PC-9 (cell line): Measurements from ENCODE around the gene MAN2A2. TPM values are rescaled to one million over a fixed set of nuclear protein-coding genes. Genes with fewer than 3 reads are reported as not detected.

Source experiments
- BruUV-seq: library from RNA; stranded (reverse); fragments of 400-500 nt; replicated peaks from 2 replicates; lab custom pipeline; 2021; lab: Mats Ljungman, UMichigan
- CTCF ChIA-PET: fragments of 300-600 bp; sonication (Branson Sonifier 250); formaldehyde crosslinking; loops from one replicate; lab custom pipeline; 2022; ENCODE audit warnings: antibody characterized with exemption; lab: Charles Lee
- POLR2A ChIA-PET: fragments of 300-600 bp; sonication (Branson Sonifier 250); formaldehyde crosslinking; loops from one replicate; lab custom pipeline; 2022; ENCODE audit warnings: antibody characterized with exemption; ENCODE audit not compliant: unreplicated experiment; lab: Charles Lee
- DNase-seq, 2 experiments: peaks; one replicate each; pipeline versions ENCODE4 v3.0.0 to v3.0.0-alpha.2; 2015 to 2022; ENCODE audit warnings: mixed read lengths in 1 of 2
- H2AFZ ChIP-seq: fragments of 200-600 bp; sonication (generic); 2 replicates; pipeline ENCODE4 v1.8.1; 2017; ENCODE audit warnings: antibody characterized with exemption
- H3F3A ChIP-seq: fragments of 200-600 bp; sonication (generic); 2 replicates; pipeline ENCODE4 v1.8.1; 2017; ENCODE audit warnings: antibody characterized with exemption, mild to moderate bottlenecking, low read depth; ENCODE audit not compliant: insufficient read depth
- H3K27ac ChIP-seq: fragments of 200-600 bp; sonication (generic); 2 replicates; pipeline ENCODE4 v1.6.1; 2016; ENCODE audit warnings: mixed run types
- H3K27me3 ChIP-seq: fragments of 200-600 bp; sonication (generic); 2 replicates; pipeline ENCODE4 v1.6.1; 2016; ENCODE audit warnings: low read depth, mixed run types; ENCODE audit not compliant: insufficient read depth
- H3K36me3 ChIP-seq: fragments of 200-600 bp; sonication (generic); 2 replicates; pipeline ENCODE4 v1.6.1; 2016; ENCODE audit warnings: low read depth, mixed run types
- H3K4me1 ChIP-seq: fragments of 200-600 bp; sonication (generic); replicated peaks from 2 replicates; pipeline ENCODE4 v1.6.1; 2016; ENCODE audit warnings: mixed run types; ENCODE audit not compliant: insufficient read depth
- H3K4me2 ChIP-seq: fragments of 200-600 bp; sonication (generic); 2 replicates; pipeline ENCODE4 v1.6.1; 2017; ENCODE audit warnings: mixed run types
- H3K4me3 ChIP-seq: fragments of 200-600 bp; sonication (generic); 2 replicates; pipeline ENCODE4 v1.6.1; 2016; ENCODE audit warnings: mixed run types
- H3K79me2 ChIP-seq: fragments of 200-600 bp; sonication (generic); 2 replicates; pipeline ENCODE4 v1.6.1; 2017; ENCODE audit warnings: low read depth, mixed run types
- H3K9me2 ChIP-seq: fragments of 200-600 bp; sonication (generic); 2 replicates; pipeline ENCODE4 v1.8.1; 2017; ENCODE audit warnings: mild to moderate bottlenecking; ENCODE audit not compliant: insufficient read depth
- H3K9me3 ChIP-seq: fragments of 200-600 bp; sonication (generic); 2 replicates; pipeline ENCODE4 v1.8.1; 2016; ENCODE audit warnings: low read depth; ENCODE audit not compliant: insufficient read depth
- H4K20me1 ChIP-seq: fragments of 200-600 bp; sonication (generic); 2 replicates; pipeline ENCODE4 v1.8.1; 2017; ENCODE audit not compliant: insufficient read depth
- EZH2 ChIP-seq: fragments of 200-600 bp; sonication (generic); IDR thresholded peaks from 2 replicates; pipeline ENCODE4 v1.8.0; 2017; ENCODE audit warnings: antibody characterized with exemption, low read depth
- intact Hi-C: fragments of 100-400 bp; cut with micrococcal nuclease; formaldehyde crosslinking; loops from one replicate; pipeline ENCODE4 v1.10.0; 2022; ENCODE audit not compliant: unreplicated experiment
- total RNA-seq: library from RNA; stranded (reverse); gene quantifications from 2 replicates; pipeline ENCODE4 v1.2.3, GENCODE V29; 2021
- TF ChIP-seq, protein P1 (sequence below): fragments of 200-600 bp; sonication (generic); conservative IDR thresholded peaks from 2 replicates; pipeline ENCODE4 v1.6.1; 2017; ENCODE audit warnings: mixed run types, antibody characterized with exemption, mild to moderate bottlenecking, moderate library complexity

Gene MAN2A2
- total RNA-seq, 1 experiment from 2014 or later, result 27.1 TPM

GRCh38 chr15:90968434-90968833 lies 65.3 kb downstream of the MAN2A2 start:
- no peaks in the 10 kb centered on the region for H3K9me2 ChIP-seq
- peaks cover 42% of the 10 kb centered on the region; the same call in 1 of the 2 replicates for H3F3A ChIP-seq
- POLR2A ChIA-PET, result interaction anchor here (0.6 kb wide), 1 partner anchor 25 kb away, joined by 15 read pairs; no protein-coding TSS in a partner anchor
- no peaks in the 10 kb centered on the region for H3K27me3 ChIP-seq
- H3K4me2 ChIP-seq, result no peak overlapping the region
- 0 out of 2 replicates have a peak, but pooled peaks cover 3% of the 10 kb centered on the region for H4K20me1 ChIP-seq
- DNase-seq, result no peak
- no peak overlapping the region for H2AFZ ChIP-seq
- CTCF ChIA-PET, result interaction anchor here (0.8 kb wide), 1 partner anchor 12 kb away, joined by 10 read pairs; no protein-coding TSS in a partner anchor
- H3K4me3 ChIP-seq, result no peak overlapping the region
- H3K4me1 ChIP-seq, result no peaks in the 10 kb centered on the region
- no peaks in the 10 kb centered on the region for H3K9me3 ChIP-seq
- no TSS peak for BruUV-seq
- peaks cover 22% of the 10 kb centered on the region for H3K36me3 ChIP-seq
- intact Hi-C loops, result no loop called here
- TF ChIP-seq, protein P1, sequence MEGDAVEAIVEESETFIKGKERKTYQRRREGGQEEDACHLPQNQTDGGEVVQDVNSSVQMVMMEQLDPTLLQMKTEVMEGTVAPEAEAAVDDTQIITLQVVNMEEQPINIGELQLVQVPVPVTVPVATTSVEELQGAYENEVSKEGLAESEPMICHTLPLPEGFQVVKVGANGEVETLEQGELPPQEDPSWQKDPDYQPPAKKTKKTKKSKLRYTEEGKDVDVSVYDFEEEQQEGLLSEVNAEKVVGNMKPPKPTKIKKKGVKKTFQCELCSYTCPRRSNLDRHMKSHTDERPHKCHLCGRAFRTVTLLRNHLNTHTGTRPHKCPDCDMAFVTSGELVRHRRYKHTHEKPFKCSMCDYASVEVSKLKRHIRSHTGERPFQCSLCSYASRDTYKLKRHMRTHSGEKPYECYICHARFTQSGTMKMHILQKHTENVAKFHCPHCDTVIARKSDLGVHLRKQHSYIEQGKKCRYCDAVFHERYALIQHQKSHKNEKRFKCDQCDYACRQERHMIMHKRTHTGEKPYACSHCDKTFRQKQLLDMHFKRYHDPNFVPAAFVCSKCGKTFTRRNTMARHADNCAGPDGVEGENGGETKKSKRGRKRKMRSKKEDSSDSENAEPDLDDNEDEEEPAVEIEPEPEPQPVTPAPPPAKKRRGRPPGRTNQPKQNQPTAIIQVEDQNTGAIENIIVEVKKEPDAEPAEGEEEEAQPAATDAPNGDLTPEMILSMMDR, result no peak
- TF ChIP-seq EZH2, result no peak
- H3K27ac ChIP-seq, result no peak overlapping the region; the same call in 1 of the 2 replicates
- no peaks in the 10 kb centered on the region for H3K79me2 ChIP-seq

DNA sequence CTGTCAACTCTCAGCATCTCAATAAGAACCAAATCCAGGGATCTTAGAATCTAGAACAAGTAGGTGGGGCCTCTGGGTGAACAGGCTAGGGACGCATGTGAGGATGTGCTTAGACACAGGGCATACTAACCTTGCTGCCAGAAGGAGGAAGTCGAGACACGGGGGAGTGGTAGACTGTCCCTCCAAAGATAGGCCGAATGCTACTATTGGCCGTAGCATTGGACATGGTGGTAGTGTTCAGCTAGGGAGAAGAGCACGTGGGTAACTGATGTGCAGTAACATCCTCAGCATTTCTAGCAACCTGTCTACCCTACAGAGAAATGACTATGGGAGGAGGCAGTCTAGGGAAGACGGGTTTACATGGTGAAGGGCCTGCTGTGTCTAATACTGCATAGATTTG lies 67.2 kb downstream of the MAN2A2 start:
- intact Hi-C loops, result no loop called here

GRCh38 chr15:90972133-90972532 lies 69.0 kb downstream of the MAN2A2 start:
- 0 out of 2 replicates have a peak, but pooled peaks cover 3% of the 10 kb centered on the region for H4K20me1 ChIP-seq
- POLR2A ChIA-PET, result no interaction called here
- intact Hi-C loops, result no loop called here

More for the DNA sequence above, 67.2 kb downstream of the MAN2A2 start:
- no peak overlapping the region for H3K4me3 ChIP-seq
- peaks cover 28% of the 10 kb centered on the region; the same call in 1 of the 2 replicates for H3F3A ChIP-seq
- POLR2A ChIA-PET, result no interaction called here
- H3K36me3 ChIP-seq, result peaks cover 28% of the 10 kb centered on the region
- H3K4me1 ChIP-seq, result no peaks in the 10 kb centered on the region
- H3K79me2 ChIP-seq, result no peaks in the 10 kb centered on the region
- no peaks in the 10 kb centered on the region for H3K9me3 ChIP-seq
- H2AFZ ChIP-seq, result no peak overlapping the region
- 0 out of 2 replicates have a peak, but pooled peaks cover 3% of the 10 kb centered on the region for H4K20me1 ChIP-seq
- BruUV-seq, result no TSS peak
- CTCF ChIA-PET, result no interaction called here
- no peaks in the 10 kb centered on the region for H3K9me2 ChIP-seq
- no peaks in the 10 kb centered on the region for H3K27me3 ChIP-seq
- H3K4me2 ChIP-seq, result no peak overlapping the region
- TF ChIP-seq, protein P1, result no peak
- TF ChIP-seq EZH2, result no peak
- H3K27ac ChIP-seq, result no peak overlapping the region
- DNase-seq, result no peak

More at GRCh38 chr15:90972133-90972532, 69.0 kb downstream of the MAN2A2 start:
- Histone ChIP-seq H3K4me3 (no peak overlapping the region), H3K27ac (no peak overlapping the region), H3K9me2 (no peaks in the 10 kb centered on the region), H3K4me1 (no peaks in the 10 kb centered on the region), H3K9me3 (no peaks in the 10 kb centered on the region), H3K79me2 (no peaks in the 10 kb centered on the region), H2AFZ (no peak overlapping the region), H3F3A (peaks cover 22% of the 10 kb centered on the region; the same call in 1 of the 2 replicates), H3K36me3 (peaks cover 23% of the 10 kb centered on the region), H3K4me2 (no peak overlapping the region), H3K27me3 (no peaks in the 10 kb centered on the region)
- no TSS peak for BruUV-seq
- DNase-seq, result no peak
- TF ChIP-seq, protein P1, result no peak
- no peak for TF ChIP-seq EZH2
- CTCF ChIA-PET, result interaction anchor here (0.6 to 0.7 kb wide), 2 partner anchors 78 to 1173 kb away, joined by 4 to 10 read pairs; no protein-coding TSS in a partner anchor

Other genes starting within 250 kb of the MAN2A2 start
- gene BLM, start 186.0 kb upstream of the MAN2A2 start, total RNA-seq, result 15.1 and 19.1 TPM in 2 replicates
- gene FURIN, start 34.7 kb upstream of the MAN2A2 start, total RNA-seq, result 48.7 and 50.4 TPM in 2 replicates
- 2.1 and 3.8 TPM in 2 replicates for gene FES, start 18.8 kb upstream of the MAN2A2 start, total RNA-seq
- gene HDDC3, start 29.2 kb downstream of the MAN2A2 start, total RNA-seq, result 18.1 and 20.9 TPM in 2 replicates
- gene UNC45A, start 32.0 kb downstream of the MAN2A2 start, total RNA-seq, result 81.8 and 86.0 TPM in 2 replicates
- 51.4 and 51.5 TPM in 2 replicates for gene RCCD1, start 51.6 kb downstream of the MAN2A2 start, total RNA-seq
- gene PRC1, start 91.2 kb downstream of the MAN2A2 start, total RNA-seq, result 145 and 180 TPM in 2 replicates
- 12.1 and 13.6 TPM in 2 replicates for gene VPS33B, start 119.3 kb downstream of the MAN2A2 start, total RNA-seq
- not detected in 2 replicates for gene SV2B, start 197.0 kb downstream of the MAN2A2 start, total RNA-seq